Measurements from ENCODE around the gene PIK3R6. TPM values are rescaled to one million over a fixed set of nuclear protein-coding genes. Genes with fewer than 3 reads are reported as not detected.

PIK3R6 gene
- total RNA-seq, 4 donors from 2014 or later, result 1.5 to 2.2 (median 2.0) TPM

GRCh38 chr17:8880466-8880865 lies 13.0 kb upstream of the PIK3R6 start:
- no peak for ATAC-seq
- Histone ChIP-seq H3K27ac (no peak overlapping the region), H3K9me3 (no peaks in the 10 kb centered on the region), H3K27me3 (peaks cover 41% of the 10 kb centered on the region), H3K4me3 (no peak overlapping the region), H3K36me3 (peaks cover 0 to 6% of the 10 kb centered on the region in 2 donors), H3K4me1 (no peaks in the 10 kb centered on the region)
- TF ChIP-seq POLR2A (IDR thresholded peaks at IDR 0.05), result no peak
- no peak for TF ChIP-seq CTCF (IDR thresholded peaks at IDR 0.05)
- TF ChIP-seq EP300 (IDR thresholded peaks at IDR 0.05), result no peak
- TF ChIP-seq POLR2AphosphoS5 (IDR thresholded peaks at IDR 0.05), result no peak
- 80% methylated on average over 3 of the region's 7 CpGs; no CpG with 5 or more reads in 1 of the 2 donors for WGBS, 2 donors (ENCODE audit: low coverage in 1 of 2)

DNA sequence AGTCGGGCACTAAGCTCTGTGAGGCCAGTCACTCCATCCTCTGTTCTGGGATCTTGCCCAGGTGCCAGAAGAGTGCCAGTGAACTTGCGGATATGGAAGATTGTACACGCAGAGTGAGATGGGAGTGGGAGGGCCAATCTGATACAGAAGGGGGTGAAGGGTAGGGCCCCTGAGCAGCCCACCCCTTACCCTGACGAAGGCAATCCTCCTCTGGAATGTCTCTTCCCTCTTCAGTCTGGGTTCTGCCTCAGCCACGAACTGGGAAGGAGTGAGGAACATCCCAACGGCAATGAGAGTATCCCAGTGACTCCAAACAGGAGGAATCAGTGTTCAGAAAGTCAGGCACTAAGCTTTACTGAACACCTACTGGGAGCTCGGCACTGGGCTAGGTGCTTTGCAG lies 11.9 kb upstream of the PIK3R6 start:
- H3K4me3 ChIP-seq, result no peak overlapping the region
- no peak for ATAC-seq
- H3K36me3 ChIP-seq, result peaks cover 0 to 6% of the 10 kb centered on the region in 2 donors
- no peaks in the 10 kb centered on the region for H3K9me3 ChIP-seq
- WGBS, 2 donors (ENCODE audit: low coverage in 1 of 2), result 33 to 50% methylated on average over 3 to 4 of the region's 7 CpGs
- no peak for TF ChIP-seq EP300 (IDR thresholded peaks at IDR 0.05)
- TF ChIP-seq POLR2AphosphoS5 (IDR thresholded peaks at IDR 0.05), result no peak
- TF ChIP-seq CTCF (IDR thresholded peaks at IDR 0.05), result no peak
- TF ChIP-seq POLR2A (IDR thresholded peaks at IDR 0.05), result no peak
- peaks cover 49% of the 10 kb centered on the region for H3K27me3 ChIP-seq
- no peaks in the 10 kb centered on the region for H3K4me1 ChIP-seq
- H3K27ac ChIP-seq, result no peak overlapping the region

GRCh38 chr17:8877984-8878383 lies 10.5 kb upstream of the PIK3R6 start:
- Histone ChIP-seq H3K27ac (no peak overlapping the region), H3K9me3 (no peaks in the 10 kb centered on the region), H3K36me3 (peaks cover 0 to 6% of the 10 kb centered on the region in 2 donors), H3K4me1 (no peaks in the 10 kb centered on the region), H3K4me3 (no peak overlapping the region), H3K27me3 (peaks cover 55% of the 10 kb centered on the region)
- TF ChIP-seq CTCF (IDR thresholded peaks at IDR 0.05) (no peak), POLR2AphosphoS5 (IDR thresholded peaks at IDR 0.05) (no peak), POLR2A (IDR thresholded peaks at IDR 0.05) (no peak), EP300 (IDR thresholded peaks at IDR 0.05) (no peak)
- no peak for ATAC-seq
- 78 to 100% methylated on average over 3 of the region's 4 CpGs for WGBS, 2 donors (ENCODE audit: low coverage in 1 of 2)

GRCh38 chr17:8875957-8876356 lies 8.5 kb upstream of the PIK3R6 start:
- TF ChIP-seq POLR2AphosphoS5 (IDR thresholded peaks at IDR 0.05) (no peak), EP300 (IDR thresholded peaks at IDR 0.05) (no peak), POLR2A (IDR thresholded peaks at IDR 0.05) (no peak), CTCF (IDR thresholded peaks at IDR 0.05) (no peak)
- Histone ChIP-seq H3K36me3 (peaks cover 0 to 3% of the 10 kb centered on the region in 2 donors), H3K4me3 (no peak overlapping the region), H3K9me3 (no peaks in the 10 kb centered on the region), H3K4me1 (no peaks in the 10 kb centered on the region), H3K27ac (no peak overlapping the region), H3K27me3 (peaks cover 59% of the 10 kb centered on the region)
- WGBS, 2 donors (ENCODE audit: low coverage in 1 of 2), result 53 to 85% methylated on average over 4 of the region's 5 CpGs
- no peak for ATAC-seq

GRCh38 chr17:8875436-8875835 lies 8.0 kb upstream of the PIK3R6 start:
- TF ChIP-seq CTCF (IDR thresholded peaks at IDR 0.05) (no peak), EP300 (IDR thresholded peaks at IDR 0.05) (no peak), POLR2A (IDR thresholded peaks at IDR 0.05) (no peak), POLR2AphosphoS5 (IDR thresholded peaks at IDR 0.05) (no peak)
- H3K4me1 ChIP-seq, result no peaks in the 10 kb centered on the region
- ATAC-seq, result no peak
- no peak overlapping the region for H3K4me3 ChIP-seq
- 60 to 90% methylated on average over 4 to 10 of the region's 12 CpGs for WGBS, 2 donors (ENCODE audit: low coverage in 1 of 2)
- no peaks in the 10 kb centered on the region for H3K36me3 ChIP-seq
- H3K27ac ChIP-seq, result no peak overlapping the region
- no peaks in the 10 kb centered on the region for H3K9me3 ChIP-seq
- peaks cover 56% of the 10 kb centered on the region for H3K27me3 ChIP-seq

All from gastroesophageal sphincter (tissue), 4 donors.